GM12865 (cell line): Measurements from ENCODE around the gene PIEZO2.

Source experiments
- DNase-seq: peaks from one replicate; pipeline ENCODE4 v3.0.0; 2010; ENCODE audit warnings: low read depth
- H3K4me3 ChIP-seq: 2 replicates; pipeline ENCODE4 v1.5.1; 2011; ENCODE audit warnings: mild to moderate bottlenecking, low read depth, low read length, control low read depth
- TF ChIP-seq, protein P1 (sequence below): IDR thresholded peaks from 2 replicates; pipeline ENCODE4 v1.5.1; 2011; ENCODE audit warnings: low read length, control low read depth, low read depth, inconsistent platforms; ENCODE audit not compliant: insufficient read depth; ENCODE audit errors: missing control alignments

The PIEZO2 gene

DNA sequence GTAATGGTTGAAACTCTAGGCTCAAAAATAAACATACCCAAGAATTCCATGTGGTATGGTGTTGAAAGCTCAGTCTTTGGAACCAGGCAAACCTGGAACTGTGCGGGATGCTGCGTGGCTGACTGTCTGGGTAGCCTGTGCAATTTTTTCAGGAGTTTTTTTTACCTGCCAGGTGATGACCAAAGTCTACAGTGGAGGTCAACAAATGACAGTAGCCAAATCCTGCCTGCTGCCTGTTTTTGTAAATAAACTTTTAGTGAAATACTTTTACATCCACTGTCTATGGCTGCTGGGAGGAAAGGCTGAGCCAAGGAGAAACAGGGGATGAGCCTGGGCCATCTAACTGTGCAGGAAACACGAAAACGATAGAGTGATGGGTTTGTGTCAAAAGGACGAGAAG lies 240.6 kb downstream of the PIEZO2 start:
- TF ChIP-seq, protein P1, sequence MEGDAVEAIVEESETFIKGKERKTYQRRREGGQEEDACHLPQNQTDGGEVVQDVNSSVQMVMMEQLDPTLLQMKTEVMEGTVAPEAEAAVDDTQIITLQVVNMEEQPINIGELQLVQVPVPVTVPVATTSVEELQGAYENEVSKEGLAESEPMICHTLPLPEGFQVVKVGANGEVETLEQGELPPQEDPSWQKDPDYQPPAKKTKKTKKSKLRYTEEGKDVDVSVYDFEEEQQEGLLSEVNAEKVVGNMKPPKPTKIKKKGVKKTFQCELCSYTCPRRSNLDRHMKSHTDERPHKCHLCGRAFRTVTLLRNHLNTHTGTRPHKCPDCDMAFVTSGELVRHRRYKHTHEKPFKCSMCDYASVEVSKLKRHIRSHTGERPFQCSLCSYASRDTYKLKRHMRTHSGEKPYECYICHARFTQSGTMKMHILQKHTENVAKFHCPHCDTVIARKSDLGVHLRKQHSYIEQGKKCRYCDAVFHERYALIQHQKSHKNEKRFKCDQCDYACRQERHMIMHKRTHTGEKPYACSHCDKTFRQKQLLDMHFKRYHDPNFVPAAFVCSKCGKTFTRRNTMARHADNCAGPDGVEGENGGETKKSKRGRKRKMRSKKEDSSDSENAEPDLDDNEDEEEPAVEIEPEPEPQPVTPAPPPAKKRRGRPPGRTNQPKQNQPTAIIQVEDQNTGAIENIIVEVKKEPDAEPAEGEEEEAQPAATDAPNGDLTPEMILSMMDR = no peak
- DNase-seq = no peak
- H3K4me3 ChIP-seq = no peak overlapping the region

DNA sequence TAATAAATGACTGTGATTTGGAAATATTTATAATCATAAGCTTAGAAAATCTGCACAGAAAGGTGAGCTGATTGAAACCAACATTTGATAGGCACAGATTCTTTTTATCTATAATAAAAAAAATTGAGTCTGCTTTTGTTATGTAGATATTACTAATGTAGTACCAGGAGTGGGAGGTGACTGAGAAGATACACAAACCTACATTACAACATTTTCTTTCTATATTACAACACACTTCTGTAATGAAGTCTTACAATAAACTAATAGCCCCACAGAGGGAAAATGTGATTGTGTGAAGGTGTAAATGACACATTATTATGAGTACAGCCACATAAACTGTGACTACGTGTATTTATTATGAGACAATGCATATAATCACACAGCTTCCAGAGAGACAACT lies 241.6 kb downstream of the PIEZO2 start:
- TF ChIP-seq, protein P1 = no peak
- DNase-seq = no peak
- H3K4me3 ChIP-seq = no peak overlapping the region

DNA sequence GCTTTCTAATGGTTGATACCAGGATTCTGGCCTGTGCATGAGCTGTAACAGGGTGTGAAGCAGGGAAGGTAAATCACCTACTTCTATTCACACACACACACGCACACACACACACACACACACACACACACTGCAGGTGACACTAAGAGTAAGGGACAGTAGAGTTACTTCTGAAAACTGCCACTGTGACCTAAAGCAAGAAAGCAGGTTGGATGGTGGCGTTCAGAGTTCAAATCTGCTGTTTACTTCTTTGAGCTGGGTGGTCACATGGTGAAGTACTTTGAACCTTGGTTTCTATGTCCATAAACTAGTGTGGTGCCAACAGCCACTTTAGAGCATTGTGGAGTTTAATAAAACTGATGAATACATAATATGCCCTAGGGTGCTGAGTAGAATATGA lies 248.0 kb downstream of the PIEZO2 start:
- TF ChIP-seq, protein P1 = no peak
- no peak for DNase-seq
- no peak overlapping the region for H3K4me3 ChIP-seq

DNA sequence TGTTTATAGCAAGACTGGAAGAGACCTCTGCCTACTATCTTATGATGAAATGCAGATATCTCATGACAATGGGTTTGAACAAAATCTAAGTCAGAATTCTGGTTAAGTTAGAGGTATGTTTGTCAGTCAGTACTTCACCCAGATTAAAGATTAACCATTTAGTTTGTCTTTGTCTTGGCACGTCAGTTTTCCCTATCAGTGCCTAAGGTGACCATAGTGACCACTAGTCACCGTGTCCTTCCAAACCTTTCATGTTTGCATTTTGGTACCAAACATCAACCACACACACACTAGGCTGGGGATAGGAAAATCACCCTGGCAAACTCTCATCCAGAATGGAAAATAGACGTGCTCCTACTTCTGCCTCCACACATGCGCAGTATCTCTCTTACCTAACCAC lies 248.9 kb downstream of the PIEZO2 start:
- DNase-seq = no peak
- TF ChIP-seq, protein P1 = no peak
- H3K4me3 ChIP-seq = no peak overlapping the region

DNA sequence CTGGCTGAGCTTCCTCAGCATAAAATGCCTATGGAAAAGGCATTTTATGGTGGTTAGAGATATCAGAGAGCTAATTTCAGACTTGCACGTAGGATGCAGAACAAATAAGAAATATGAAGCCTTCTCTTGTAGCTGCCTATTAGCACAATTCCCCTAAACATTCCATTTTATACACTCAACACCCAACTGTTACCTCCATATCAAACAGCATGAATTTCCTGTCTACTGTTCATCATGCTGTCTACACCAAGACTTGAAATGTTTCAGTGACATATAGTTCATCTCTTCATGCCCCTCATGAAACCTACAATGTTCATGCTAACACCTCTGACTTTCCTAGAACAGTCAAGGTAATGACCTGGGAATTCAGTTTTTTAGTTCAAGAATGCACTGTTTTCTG lies 249.9 kb downstream of the PIEZO2 start:
- H3K4me3 ChIP-seq = no peak overlapping the region
- TF ChIP-seq, protein P1 = no peak
- DNase-seq = no peak

DNA sequence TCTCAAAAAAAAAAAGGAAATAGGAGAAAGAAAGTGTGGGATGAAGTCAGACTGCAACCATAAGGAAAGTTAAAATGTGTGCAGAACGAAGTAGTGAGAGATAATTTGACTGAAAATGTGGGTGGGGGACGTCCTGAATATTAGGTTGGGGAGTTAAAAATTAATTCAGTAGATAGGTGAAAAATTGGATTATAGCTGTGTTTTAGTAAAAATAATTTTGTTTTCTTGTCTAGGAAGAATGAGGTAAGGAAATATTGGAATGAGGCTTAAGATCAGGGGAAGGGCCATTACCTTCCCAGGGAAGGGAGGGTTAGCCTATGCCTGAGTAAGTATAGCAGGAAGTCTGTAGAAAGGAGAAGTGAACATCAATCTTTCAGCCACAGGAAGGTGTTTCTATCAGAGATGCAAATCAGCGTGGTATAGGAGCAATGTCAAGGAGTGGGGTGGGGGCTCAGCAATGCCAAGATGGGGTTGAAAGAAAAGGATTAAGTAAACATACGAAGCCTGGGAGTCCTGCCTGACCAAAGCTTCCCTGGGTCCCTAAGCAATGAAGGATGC lies 250.9 kb downstream of the PIEZO2 start:
- DNase-seq = no peak
- TF ChIP-seq, protein P1 = no peak

DNA sequence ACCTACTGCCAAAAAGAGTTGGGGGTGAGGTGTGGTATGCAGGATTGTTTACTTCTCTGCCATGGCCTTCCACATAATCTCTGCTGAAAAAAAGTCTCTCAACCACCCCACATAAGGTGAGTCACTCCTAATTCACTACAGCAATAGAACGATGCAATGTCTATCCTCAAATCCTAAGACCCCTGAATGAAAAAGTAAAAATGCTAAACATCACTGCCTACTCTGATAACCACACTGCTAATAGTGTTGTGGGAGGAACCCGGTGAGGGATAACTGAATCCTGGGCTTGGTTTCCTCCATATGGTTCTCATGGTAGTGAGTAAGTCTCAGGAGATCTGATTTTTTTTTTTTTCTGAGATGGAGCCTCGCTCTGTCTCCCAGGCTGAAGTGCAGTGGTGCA lies 252.5 kb downstream of the PIEZO2 start:
- TF ChIP-seq, protein P1 = no peak
- H3K4me3 ChIP-seq = no peak overlapping the region
- no peak for DNase-seq

More for the DNA sequence above, 250.9 kb downstream of the PIEZO2 start:
- no peak overlapping the region for H3K4me3 ChIP-seq
